Body of pancreas (tissue), 4 donors: Measurements from ENCODE around the gene DNAJC18.

Source experiments
- CTCF ChIP-seq, 7 experiments: fragments of 450-650 bp in 4 of 7; fragments of 200-600 bp in 3 of 7; sonication (generic) in 3 of 7; IDR thresholded peaks; one replicate each; pipeline ENCODE4 v1.5.1; 2016 to 2019; ENCODE audit warnings: antibody characterized with exemption in 7 of 7
- POLR2A ChIP-seq, 3 donors: fragments of 450-650 bp; IDR thresholded peaks; one replicate each; pipeline ENCODE4 v1.6.1; 2016; ENCODE audit warnings: antibody characterized with exemption in 3 of 3, mild to moderate bottlenecking in 2 of 3

DNA sequence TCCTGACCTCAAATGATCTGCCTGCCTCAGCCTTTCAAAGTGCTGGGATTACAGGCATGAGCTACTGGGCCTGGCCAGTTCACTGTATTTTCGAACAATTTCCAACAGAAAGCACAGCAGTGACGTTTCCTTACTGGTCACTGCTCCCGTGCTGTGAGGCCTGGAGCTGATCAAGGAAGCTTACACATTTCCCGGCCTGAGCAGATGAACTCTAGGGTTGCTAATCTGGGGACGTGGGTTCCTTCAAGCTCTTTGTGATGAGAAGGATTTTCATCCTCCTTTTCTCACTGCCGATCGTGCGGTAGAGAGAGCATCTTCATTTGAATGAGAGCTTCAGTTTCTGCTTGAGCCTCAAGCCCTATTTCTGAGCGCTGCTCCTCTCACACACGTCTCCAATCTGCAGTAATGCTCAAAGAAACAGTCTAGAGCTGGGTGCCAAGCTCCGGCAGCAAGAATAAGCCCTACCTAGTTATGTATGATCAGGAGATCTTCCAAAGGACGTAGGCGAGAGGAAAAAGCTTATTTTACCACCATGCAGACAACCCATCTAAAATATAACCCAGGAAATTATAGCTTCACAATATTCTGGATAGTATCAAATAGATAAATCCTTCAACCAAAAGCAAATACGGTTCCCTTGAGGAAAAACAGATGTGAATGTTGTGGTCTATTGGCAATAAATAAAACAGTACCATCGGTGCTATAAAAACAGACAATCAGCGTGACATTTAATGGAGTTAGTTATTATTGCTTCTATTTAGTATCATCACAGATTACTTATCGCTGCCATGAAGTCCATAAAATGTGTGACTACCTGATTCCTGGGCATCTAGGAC is 28.1 kb downstream of the DNAJC18 start:
- TF ChIP-seq CTCF (IDR thresholded peaks at IDR 0.05) (no peak), POLR2A (IDR thresholded peaks at IDR 0.05) (no peak)
